Hematopoietic multipotent progenitor cell treated with erythropoietin and hydrocortisone succinate and interleukin-3 and kit ligand, for 15 days (in vitro differentiated cells): ENCODE measurements around the gene ITGA7.

Experiments
- DNase-seq: peaks from one replicate; pipeline ENCODE4 v3.0.0-alpha.2; 2015; ENCODE audit warnings: low spot score

The ITGA7 gene

GRCh38 chr12:55698965-55699364 lies 8.7 kb downstream of the ITGA7 start:
- DNase-seq: no peak

- no peak for DNase-seq
Observed at GRCh38 chr12:55698241-55698955, 9.3 kb downstream of the ITGA7 start.

- DNase-seq: no peak
Observed at GRCh38 chr12:55697686-55698085, 10.0 kb downstream of the ITGA7 start.

- no peak for DNase-seq
Observed at GRCh38 chr12:55696796-55697462, 10.8 kb downstream of the ITGA7 start.

- DNase-seq: no peak
Observed at GRCh38 chr12:55696141-55696540, 11.6 kb downstream of the ITGA7 start.

GRCh38 chr12:55695349-55695748 lies 12.4 kb downstream of the ITGA7 start:
- no peak for DNase-seq

GRCh38 chr12:55694651-55695050 lies 13.1 kb downstream of the ITGA7 start:
- no peak for DNase-seq

- no peak for DNase-seq
Observed at GRCh38 chr12:55694188-55694515, 13.6 kb downstream of the ITGA7 start.

GRCh38 chr12:55693323-55694187 lies 14.1 kb downstream of the ITGA7 start:
- DNase-seq: no peak

- DNase-seq: no peak
Observed at GRCh38 chr12:55692631-55693322, 14.9 kb downstream of the ITGA7 start.

- DNase-seq: no peak
Observed at GRCh38 chr12:55688716-55689655, 18.7 kb downstream of the ITGA7 start.

GRCh38 chr12:55687746-55688145 lies 20.0 kb downstream of the ITGA7 start:
- no peak for DNase-seq

- DNase-seq: no peak
Observed at GRCh38 chr12:55686366-55687010, 21.2 kb downstream of the ITGA7 start.

- no peak for DNase-seq
Observed at GRCh38 chr12:55685671-55686070, 22.0 kb downstream of the ITGA7 start.

GRCh38 chr12:55684761-55685370 lies 22.8 kb downstream of the ITGA7 start:
- DNase-seq: no peak

- no peak for DNase-seq
Observed at GRCh38 chr12:55683676-55684075, 24.0 kb downstream of the ITGA7 start.

- no peak for DNase-seq
Observed at GRCh38 chr12:55682087-55682796, 25.5 kb downstream of the ITGA7 start.

GRCh38 chr12:55681142-55682077 lies 26.3 kb downstream of the ITGA7 start:
- no peak for DNase-seq
